Activated naive CD8-positive, alpha-beta T cell treated with anti-CD3 and anti-CD28 coated beads, Interleukin-2, amount 10 ng/mL, durations not matched to agents 7 days and 5 days (primary cell): ENCODE measurements around the gene CMSS1. TPM values are rescaled to one million over a fixed set of nuclear protein-coding genes. Genes with fewer than 3 reads are reported as not detected.

Experiments used
- ATAC-seq: fragments of 150-1000 bp; cut with Tn5 transposase; one replicate; pipeline ENCODE4 v1.10.0; 2021; ENCODE audit warnings: low read depth, moderate library complexity
- POLR2A ChIA-PET: fragments of 350-600 bp; sonication (Branson Sonifier 250); formaldehyde crosslinking; loops from one replicate; lab custom pipeline; 2021; ENCODE audit warnings: antibody characterized with exemption; lab: Charles Lee
- DNase-seq: peaks from one replicate; pipeline ENCODE4 v3.0.0; 2021
- H3K27ac Mint-ChIP-seq: one replicate; pipeline ENCODE4 v1.8.0; 2022; ENCODE audit warnings: mild to moderate bottlenecking, mixed read lengths
- H3K27me3 Mint-ChIP-seq: one replicate; pipeline ENCODE4 v1.8.0; 2022; ENCODE audit warnings: mild to moderate bottlenecking, moderate library complexity, mixed read lengths
- H3K36me3 Mint-ChIP-seq: one replicate; pipeline ENCODE4 v1.8.0; 2021; ENCODE audit warnings: mild to moderate bottlenecking, mixed read lengths
- H3K4me1 Mint-ChIP-seq: one replicate; pipeline ENCODE4 v1.8.0; 2021; ENCODE audit warnings: mixed read lengths
- H3K4me3 Mint-ChIP-seq: one replicate; pipeline ENCODE4 v1.8.0; 2022; ENCODE audit warnings: mild to moderate bottlenecking, moderate library complexity, mixed read lengths
- H3K9me3 Mint-ChIP-seq: one replicate; pipeline ENCODE4 v1.8.0; 2021; ENCODE audit warnings: mixed read lengths
- total RNA-seq, 2 experiments: library from RNA; stranded (reverse); gene quantifications; one replicate each; pipeline ENCODE4 v1.2.3, GENCODE V29; 2021

CMSS1 gene
- total RNA-seq, 2 experiments from 2014 or later: 24.2 to 31.8 TPM

DNA sequence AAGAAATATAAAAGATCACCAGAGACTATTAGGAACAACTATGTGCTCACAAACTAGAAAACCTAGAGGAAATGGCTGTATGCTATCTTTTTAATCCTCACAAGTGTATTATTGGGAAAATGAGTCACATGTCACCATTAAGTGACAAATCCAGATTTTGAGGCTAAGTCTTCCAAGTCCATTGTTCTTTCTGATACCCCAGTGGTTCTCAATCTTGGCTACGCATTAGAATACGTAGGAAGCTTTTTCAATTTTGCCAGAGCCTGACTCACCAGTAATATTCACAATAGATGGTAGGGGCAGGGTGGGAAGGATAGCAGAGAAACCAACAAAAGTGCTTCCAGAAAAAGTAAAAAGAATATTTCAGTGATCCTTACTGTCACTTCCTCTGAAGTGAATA, 179.6 kb downstream of the CMSS1 start:
- Mint-ChIP-seq H3K27ac (no peak overlapping the region), H3K4me3 (no peak overlapping the region), H3K27me3 (no peaks in the 10 kb centered on the region), H3K36me3 (peaks cover 33% of the 10 kb centered on the region), H3K9me3 (peaks cover 25% of the 10 kb centered on the region), H3K4me1 (no peaks in the 10 kb centered on the region)
- DNase-seq (no peak), ATAC-seq (no peak)
- POLR2A ChIA-PET: no interaction called here

DNA sequence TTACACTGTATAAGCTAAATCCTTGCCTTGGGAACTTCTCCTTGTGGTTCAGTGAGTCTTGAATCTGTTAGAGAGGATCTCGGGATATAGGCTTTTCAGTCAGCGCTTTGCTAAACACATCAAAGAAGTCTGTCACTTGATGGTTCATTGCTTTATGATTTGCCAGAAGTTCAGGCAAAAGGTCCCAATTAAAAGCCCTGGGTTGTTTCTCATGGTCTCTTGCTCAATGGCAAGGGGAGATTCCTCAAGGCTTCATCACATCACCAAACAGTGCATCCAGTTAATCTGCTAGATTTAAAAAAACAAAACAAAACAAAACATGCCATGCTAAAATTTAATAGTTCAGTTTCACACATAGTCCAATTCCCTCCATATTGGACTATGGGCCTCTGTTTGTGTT, 181.9 kb downstream of the CMSS1 start:
- no peak for ATAC-seq
- peaks cover 25% of the 10 kb centered on the region for H3K36me3 Mint-ChIP-seq
- no peak overlapping the region for H3K27ac Mint-ChIP-seq
- H3K9me3 Mint-ChIP-seq: peaks cover 16% of the 10 kb centered on the region
- no peak overlapping the region for H3K4me3 Mint-ChIP-seq
- no peak for DNase-seq
- peaks cover 10% of the 10 kb centered on the region for H3K4me1 Mint-ChIP-seq
- H3K27me3 Mint-ChIP-seq: no peaks in the 10 kb centered on the region
- POLR2A ChIA-PET: no interaction called here

DNA sequence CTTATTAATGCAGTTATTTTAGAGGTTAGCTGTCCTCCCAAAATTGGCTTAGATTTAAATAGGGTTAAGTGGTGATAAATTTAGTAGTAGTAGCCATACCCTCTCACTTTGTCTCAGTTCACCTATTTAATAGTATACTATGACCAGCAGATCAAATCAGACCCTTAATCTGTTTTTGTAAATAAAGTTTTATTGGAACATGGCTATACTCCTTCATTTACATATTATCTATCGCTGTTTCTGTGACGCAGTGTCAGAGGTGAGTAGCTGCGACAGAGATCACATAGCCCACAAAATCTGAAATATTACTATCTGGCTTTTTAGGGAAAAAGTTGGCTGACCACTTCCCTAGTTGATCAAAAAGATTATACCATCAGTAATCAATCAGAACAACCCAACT, 183.4 kb downstream of the CMSS1 start:
- H3K4me1 Mint-ChIP-seq: peaks cover 12% of the 10 kb centered on the region
- H3K4me3 Mint-ChIP-seq: no peak overlapping the region
- H3K9me3 Mint-ChIP-seq: peaks cover 10% of the 10 kb centered on the region
- DNase-seq: no peak
- H3K36me3 Mint-ChIP-seq: peaks cover 15% of the 10 kb centered on the region
- POLR2A ChIA-PET: no interaction called here
- H3K27me3 Mint-ChIP-seq: no peaks in the 10 kb centered on the region
- no peak for ATAC-seq
- H3K27ac Mint-ChIP-seq: no peak overlapping the region

DNA sequence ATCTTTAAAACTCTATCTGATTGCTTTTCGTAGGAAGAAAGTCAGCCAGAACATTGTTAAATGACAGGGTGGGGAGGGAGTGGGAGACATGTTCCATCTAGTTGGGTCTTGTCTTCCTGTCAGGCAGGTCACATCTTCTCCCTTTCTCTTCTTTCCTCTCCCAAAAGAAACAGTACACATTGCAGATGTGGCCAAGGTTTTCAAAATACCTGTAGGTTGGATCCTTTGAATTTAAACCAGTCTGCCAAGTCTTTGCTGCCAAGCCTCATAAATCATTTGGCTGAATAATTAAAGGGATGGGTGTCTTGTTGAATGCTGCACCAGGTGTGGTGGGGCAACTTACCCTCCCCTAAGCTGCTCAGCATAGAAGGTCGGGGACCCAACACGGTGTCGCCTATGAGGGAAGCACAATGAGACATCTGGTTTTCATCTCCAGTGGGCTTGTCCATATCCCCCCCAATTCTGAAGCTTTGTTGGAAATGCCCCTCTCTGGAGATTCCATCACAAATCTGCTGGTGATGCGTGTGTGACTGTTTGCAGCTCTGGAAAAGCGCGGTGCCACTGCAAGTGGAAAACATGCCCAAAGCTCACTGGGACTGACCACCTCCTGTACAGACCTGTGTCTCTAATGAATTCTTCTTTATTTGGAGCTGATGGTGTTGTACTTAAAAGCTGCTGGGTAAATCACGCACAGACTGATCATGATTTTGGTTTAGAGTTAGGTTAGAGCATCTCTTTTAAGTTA, 184.0 kb downstream of the CMSS1 start:
- Mint-ChIP-seq H3K4me1 (peaks cover 15% of the 10 kb centered on the region), H3K36me3 (peaks cover 15% of the 10 kb centered on the region), H3K27me3 (no peaks in the 10 kb centered on the region), H3K9me3 (peaks cover 7% of the 10 kb centered on the region), H3K4me3 (no peak overlapping the region), H3K27ac (no peak overlapping the region)
- ATAC-seq (no peak), DNase-seq (no peak)
- POLR2A ChIA-PET: interaction anchor here (1.2 kb wide), 1 partner anchor 105 kb away, joined by 3 read pairs; no protein-coding TSS in a partner anchor

DNA sequence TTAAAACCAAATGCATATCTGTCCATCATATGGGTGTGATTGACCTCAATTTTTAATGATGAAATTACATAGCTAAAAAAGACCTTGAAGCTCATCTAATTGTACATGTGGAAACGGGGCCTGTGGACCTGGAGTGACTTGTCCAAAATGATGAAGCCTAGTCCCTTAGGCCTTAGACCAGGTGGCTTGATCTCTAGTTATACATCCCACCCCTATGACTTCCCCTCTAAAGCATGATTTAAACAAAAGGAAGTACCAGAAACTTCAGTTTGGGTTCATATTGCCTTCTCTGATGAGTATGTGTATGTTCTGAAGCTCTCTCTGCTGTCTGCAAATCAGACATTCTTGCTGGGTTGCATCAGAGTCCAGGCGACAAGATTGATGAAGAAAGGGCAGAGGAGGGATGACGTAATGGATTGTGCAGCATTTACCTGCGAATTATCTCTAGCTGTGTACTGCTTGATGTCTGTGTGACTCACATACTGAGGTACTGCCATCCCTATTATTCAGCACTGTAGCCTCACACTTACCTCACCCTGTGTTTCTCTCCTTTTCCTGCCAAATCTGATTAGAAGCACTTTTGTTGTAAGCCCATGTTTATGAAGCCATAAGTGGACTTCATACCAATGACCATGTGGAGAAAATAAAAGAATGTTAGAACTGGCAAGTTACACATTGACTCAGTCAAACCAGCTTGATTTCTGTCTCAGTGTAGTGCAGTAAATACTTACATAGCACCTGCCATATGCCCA, 185.1 kb downstream of the CMSS1 start:
- no peak for ATAC-seq
- H3K36me3 Mint-ChIP-seq: peaks cover 13% of the 10 kb centered on the region

DNA sequence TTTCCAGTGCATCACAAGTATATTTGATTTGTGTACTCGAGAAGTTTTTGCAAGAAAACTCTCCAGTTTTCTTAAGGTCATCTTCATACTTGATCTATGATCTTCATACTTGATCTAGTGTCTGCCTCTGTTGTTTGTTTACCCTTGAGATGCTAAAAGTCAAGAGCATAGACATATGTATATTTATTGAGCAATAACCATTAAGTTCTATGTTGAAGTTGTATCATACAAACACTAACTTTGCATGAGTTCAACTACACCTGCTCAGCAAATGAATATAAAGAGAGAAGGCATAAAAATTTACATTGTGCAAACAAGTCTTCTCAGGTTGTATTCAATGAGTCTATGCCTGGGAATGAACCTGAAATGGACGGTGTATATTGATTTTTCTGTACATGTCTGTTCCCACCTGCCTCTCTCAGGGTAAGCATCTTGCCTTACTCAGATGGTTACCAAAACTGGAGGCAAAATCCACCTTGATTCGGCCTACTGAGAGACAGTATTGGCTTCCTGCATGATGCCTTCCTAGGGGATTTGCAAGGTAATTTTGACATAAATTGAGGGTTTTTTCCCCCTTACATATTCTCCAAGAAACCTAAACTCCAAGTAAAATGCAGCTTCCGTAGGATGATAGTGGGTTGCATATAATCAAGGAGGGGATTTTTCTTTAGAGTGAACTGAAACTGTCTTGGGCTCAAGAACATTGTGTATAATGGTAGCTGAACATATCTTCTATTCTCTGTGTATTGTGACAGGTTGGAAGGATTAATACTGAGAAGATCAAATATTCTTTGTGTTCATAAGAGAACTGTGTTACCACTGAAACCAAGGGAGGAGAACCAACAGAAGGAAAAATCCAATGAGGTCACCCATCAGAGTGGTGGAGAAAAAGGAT, 186.2 kb downstream of the CMSS1 start:
- POLR2A ChIA-PET: no interaction called here
- no peak for ATAC-seq
- no peak overlapping the region for H3K4me3 Mint-ChIP-seq

More for the DNA sequence above, 185.1 kb downstream of the CMSS1 start:
- POLR2A ChIA-PET: interaction anchor here (1.2 kb wide), 1 partner anchor 104 kb away, joined by 3 read pairs; no protein-coding TSS in a partner anchor
- H3K9me3 Mint-ChIP-seq: peaks cover 7% of the 10 kb centered on the region
- DNase-seq: no peak
- no peak overlapping the region for H3K4me3 Mint-ChIP-seq
- H3K27ac Mint-ChIP-seq: no peak overlapping the region
- H3K4me1 Mint-ChIP-seq: peaks cover 15% of the 10 kb centered on the region
- no peaks in the 10 kb centered on the region for H3K27me3 Mint-ChIP-seq

DNA sequence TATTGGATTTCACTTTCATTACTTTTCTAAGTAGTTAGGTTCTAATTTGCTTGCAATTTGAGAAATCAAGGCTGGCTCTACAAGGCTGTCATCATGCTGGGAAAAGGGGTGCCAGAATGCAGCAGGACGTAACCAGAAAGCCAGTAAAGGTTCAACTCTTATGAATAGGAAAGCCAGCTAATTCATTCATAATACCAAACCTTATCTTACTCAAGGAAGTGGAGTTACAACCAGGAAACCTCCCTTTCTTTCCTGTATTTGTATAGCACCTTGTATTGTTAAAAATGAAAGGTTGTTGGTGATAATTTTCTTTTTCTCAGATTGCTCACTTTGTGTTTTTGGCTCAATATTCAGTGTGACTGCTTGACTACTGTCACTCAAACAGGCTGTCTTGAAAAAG, 187.3 kb downstream of the CMSS1 start:
- H3K9me3 Mint-ChIP-seq: peaks cover 4% of the 10 kb centered on the region
- peaks cover 12% of the 10 kb centered on the region for H3K36me3 Mint-ChIP-seq
- H3K4me1 Mint-ChIP-seq: peaks cover 17% of the 10 kb centered on the region
- DNase-seq (no peak), ATAC-seq (no peak)
- no peak overlapping the region for H3K4me3 Mint-ChIP-seq
- peak overlapping the region; percentile 7 for H3K27ac Mint-ChIP-seq
- no peaks in the 10 kb centered on the region for H3K27me3 Mint-ChIP-seq
- POLR2A ChIA-PET: no interaction called here

More for the DNA sequence above, 186.2 kb downstream of the CMSS1 start:
- DNase-seq: no peak
- Mint-ChIP-seq H3K9me3 (peaks cover 4% of the 10 kb centered on the region), H3K36me3 (peaks cover 13% of the 10 kb centered on the region), H3K4me1 (peaks cover 15% of the 10 kb centered on the region), H3K27ac (peak overlapping the region; percentile 7), H3K27me3 (no peaks in the 10 kb centered on the region)

DNA sequence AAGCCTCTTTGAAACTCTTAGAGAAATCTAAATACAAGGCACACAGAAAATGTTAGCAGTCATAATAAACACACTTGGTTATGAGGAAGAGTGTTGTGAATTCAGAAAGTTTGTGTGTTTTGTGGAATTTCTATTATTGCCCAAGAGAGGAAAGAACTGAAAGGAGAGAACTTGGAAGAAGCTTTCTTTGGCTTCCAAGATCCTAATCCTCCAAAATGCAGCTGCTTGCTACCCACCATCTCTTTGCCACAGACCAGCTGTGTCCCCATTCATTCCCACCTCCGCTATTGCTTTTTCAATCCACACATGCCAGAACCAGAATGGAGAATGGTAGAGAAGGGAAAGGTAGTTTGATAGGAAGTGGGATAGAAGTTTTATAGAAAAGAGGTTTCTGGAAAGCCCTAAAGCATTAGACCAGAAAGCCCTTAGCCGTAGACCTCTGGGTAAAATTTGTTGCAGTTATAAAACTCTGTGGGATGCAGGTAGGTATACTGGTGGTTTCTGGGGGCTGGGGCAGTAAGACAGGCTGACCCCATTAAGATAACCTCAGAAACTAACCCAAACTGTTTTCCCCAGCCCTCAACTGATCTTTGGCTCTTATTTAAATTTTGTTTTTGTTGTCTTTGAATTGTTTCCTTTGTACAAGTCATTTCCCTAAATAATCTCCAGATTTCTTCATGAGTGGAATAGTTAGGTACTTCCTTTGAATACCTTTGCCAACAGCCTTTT, 188.2 kb downstream of the CMSS1 start:
- ATAC-seq (no peak), DNase-seq (no peak)
- Mint-ChIP-seq H3K9me3 (peaks cover 4% of the 10 kb centered on the region), H3K27ac (no peak overlapping the region), H3K4me3 (no peak overlapping the region), H3K4me1 (peaks cover 17% of the 10 kb centered on the region), H3K36me3 (peaks cover 15% of the 10 kb centered on the region), H3K27me3 (no peaks in the 10 kb centered on the region)
- POLR2A ChIA-PET: no interaction called here

DNA sequence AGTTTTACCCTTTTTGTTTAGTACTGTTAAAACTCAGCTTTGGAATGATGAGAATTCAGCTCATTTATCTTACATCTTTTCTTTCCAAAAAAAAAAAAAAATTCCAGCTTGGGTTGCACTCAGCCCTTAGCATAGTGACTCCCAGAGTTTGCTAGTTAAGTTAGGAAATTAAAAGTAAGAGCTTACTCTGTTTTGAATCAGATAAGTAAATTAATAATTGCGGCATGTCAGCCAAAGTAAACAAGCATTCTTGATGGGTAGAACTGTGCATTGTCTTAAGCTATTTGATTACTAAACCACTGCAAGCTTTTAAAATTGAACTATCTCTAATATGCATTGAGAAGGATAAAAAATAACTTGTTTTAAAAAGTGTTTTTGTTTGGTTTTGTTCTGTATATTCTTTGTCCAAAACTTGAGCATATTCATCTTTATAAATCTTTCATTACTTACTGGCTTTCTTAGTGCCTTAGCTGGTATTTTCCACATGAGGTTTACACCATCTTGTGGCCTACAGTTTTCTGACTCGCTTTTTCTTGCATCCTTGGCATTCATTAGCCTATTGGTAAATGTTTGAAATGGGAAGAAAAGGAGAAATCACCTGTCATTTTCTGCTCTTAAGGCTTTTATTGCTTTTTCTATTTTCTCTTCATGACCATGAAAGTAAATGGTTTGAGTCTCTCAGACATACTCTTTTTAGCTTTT, 189.1 kb downstream of the CMSS1 start:
- Mint-ChIP-seq H3K27ac (no peak overlapping the region), H3K27me3 (no peaks in the 10 kb centered on the region), H3K4me1 (peaks cover 17% of the 10 kb centered on the region), H3K9me3 (peaks cover 4% of the 10 kb centered on the region), H3K4me3 (no peak overlapping the region), H3K36me3 (peaks cover 23% of the 10 kb centered on the region)
- ATAC-seq (no peak), DNase-seq (no peak)
- POLR2A ChIA-PET: no interaction called here

DNA sequence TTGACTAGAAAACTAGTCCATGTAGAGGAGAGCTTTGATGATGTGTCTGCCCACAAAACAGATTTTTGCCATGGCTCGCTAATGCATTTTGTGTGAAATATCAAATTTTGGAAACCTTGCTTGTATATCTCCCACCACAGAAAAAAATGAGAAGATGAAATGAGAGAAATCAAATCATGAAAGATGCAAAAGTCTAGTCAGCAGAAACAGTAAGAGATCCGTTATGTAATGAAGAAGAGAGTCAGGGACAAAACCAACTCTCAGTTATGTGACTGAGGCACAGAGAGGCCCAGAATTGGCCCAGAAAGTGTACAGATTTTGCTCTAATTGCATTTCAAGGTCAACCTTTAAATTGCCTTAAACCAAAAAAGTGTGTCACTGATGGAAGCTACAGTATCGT, 189.7 kb downstream of the CMSS1 start:
- H3K4me3 Mint-ChIP-seq: no peak overlapping the region
- H3K4me1 Mint-ChIP-seq: peaks cover 17% of the 10 kb centered on the region
- H3K9me3 Mint-ChIP-seq: peaks cover 4% of the 10 kb centered on the region
- POLR2A ChIA-PET: no interaction called here
- no peak for DNase-seq
- H3K27me3 Mint-ChIP-seq: no peaks in the 10 kb centered on the region
- H3K36me3 Mint-ChIP-seq: peaks cover 23% of the 10 kb centered on the region
- no peak for ATAC-seq
- no peak overlapping the region for H3K27ac Mint-ChIP-seq

DNA sequence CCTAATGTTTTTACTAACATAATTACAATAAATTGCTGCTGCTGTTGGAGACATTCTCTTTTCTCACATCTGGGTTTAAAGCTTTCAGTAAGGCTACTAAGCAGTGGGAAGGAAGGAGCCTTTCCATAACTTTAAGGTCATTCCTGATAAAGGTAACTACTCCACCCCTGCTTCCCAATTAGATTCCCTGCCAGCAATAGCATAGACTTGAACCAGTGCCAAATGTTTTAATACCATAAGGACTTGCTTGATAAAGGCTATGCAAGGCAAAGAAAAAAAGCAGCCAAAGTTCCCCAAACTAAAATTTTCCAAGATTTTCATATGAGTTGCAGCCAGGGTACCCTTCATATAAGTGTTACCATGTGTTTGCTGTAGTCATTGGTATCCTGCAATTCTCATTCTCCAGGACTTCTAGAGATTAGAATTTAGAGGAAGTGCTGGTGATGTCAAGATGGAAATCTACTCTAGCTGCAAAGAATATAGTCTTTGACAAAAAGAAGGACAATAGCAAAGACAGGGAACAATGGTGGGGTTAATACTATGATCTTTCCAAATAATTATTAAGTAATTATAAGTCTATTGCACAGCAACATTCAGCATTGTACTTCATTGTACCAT, 190.5 kb downstream of the CMSS1 start:
- H3K4me1 Mint-ChIP-seq: peaks cover 14% of the 10 kb centered on the region
- no peak overlapping the region for H3K27ac Mint-ChIP-seq
- ATAC-seq (no peak), DNase-seq (no peak)
- POLR2A ChIA-PET: no interaction called here
- H3K27me3 Mint-ChIP-seq: no peaks in the 10 kb centered on the region
- peaks cover 4% of the 10 kb centered on the region for H3K9me3 Mint-ChIP-seq
- H3K4me3 Mint-ChIP-seq: no peak overlapping the region
- peaks cover 23% of the 10 kb centered on the region for H3K36me3 Mint-ChIP-seq
